AG09309 (cell line): ENCODE results near the gene PDS5A.
"Not testable (repeated sequence)": the region's sequence is repeated elsewhere in the genome, so short reads cannot be mapped to it uniquely, and the experiment has no call there.

Experiments used
- DNase-seq: peaks from one replicate; pipeline ENCODE4 v3.0.0-alpha.2; 2010; ENCODE audit warnings: low read depth
- H3K4me3 ChIP-seq: 2 replicates; pipeline ENCODE4 v1.5.1; 2011; ENCODE audit warnings: mild to moderate bottlenecking, low read depth, low read length, moderate library complexity; ENCODE audit not compliant: control insufficient read depth
- CTCF ChIP-seq: IDR thresholded peaks from 2 replicates; pipeline ENCODE4 v1.5.1; 2011; ENCODE audit warnings: mild to moderate bottlenecking, low read depth, low read length, inconsistent platforms; ENCODE audit not compliant: insufficient read depth, control insufficient read depth; ENCODE audit errors: missing control alignments

The PDS5A gene

GRCh38 chr4:39924014-39924413, 53.7 kb downstream of the PDS5A start:
- H3K4me3 ChIP-seq: no peak overlapping the region
- no peak for DNase-seq
- TF ChIP-seq CTCF: no peak

DNA sequence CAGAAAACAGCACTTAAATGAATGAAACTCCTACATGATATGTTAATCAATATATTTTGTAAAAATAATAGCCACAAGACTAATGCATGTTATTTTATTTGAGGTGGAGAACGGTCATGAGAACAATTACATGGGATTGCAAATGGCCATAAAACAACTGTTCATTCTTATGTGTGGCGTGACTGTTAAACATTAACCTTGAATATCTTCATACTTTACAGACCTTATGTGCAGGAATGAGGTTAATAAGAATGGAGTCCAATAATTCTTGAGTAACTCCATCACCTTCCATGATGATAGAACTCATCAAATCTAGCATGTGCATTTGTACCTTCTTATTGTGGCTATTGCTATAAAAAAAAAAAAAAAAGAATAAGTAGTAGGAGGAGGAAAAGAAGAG, 55.3 kb downstream of the PDS5A start:
- no peak for DNase-seq
- no peak overlapping the region for H3K4me3 ChIP-seq
- no peak for TF ChIP-seq CTCF

DNA sequence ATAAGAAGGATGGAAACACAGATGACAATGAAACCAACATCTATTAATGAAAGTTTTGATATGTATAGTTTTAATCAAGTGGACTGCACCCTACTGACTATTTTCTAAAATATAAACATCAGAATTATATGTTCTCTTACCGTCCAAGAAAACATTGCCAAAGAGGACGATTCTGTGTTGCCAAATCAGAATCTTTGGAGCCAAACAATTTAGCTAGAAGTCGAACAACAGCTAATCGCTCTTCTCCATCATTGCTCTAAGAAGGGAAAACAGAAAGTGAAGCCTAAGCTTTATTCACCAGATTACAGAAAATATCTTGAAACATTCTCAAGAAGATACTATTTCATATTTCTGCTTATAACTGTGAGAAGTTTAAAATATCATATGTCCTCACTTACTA, 64.2 kb downstream of the PDS5A start:
- no peak for TF ChIP-seq CTCF
- H3K4me3 ChIP-seq: no peak overlapping the region
- DNase-seq: no peak

- no peak for TF ChIP-seq CTCF
- DNase-seq: no peak
- no peak overlapping the region for H3K4me3 ChIP-seq
These were observed 67.6 kb downstream of the PDS5A start for GRCh38 chr4:39910064-39910463.

GRCh38 chr4:39908284-39908683, 69.4 kb downstream of the PDS5A start:
- no peak for TF ChIP-seq CTCF
- H3K4me3 ChIP-seq: no peak overlapping the region
- DNase-seq: no peak

GRCh38 chr4:39905656-39906055, 72.1 kb downstream of the PDS5A start:
- no peak for DNase-seq
- no peak for TF ChIP-seq CTCF
- no peak overlapping the region for H3K4me3 ChIP-seq

DNA sequence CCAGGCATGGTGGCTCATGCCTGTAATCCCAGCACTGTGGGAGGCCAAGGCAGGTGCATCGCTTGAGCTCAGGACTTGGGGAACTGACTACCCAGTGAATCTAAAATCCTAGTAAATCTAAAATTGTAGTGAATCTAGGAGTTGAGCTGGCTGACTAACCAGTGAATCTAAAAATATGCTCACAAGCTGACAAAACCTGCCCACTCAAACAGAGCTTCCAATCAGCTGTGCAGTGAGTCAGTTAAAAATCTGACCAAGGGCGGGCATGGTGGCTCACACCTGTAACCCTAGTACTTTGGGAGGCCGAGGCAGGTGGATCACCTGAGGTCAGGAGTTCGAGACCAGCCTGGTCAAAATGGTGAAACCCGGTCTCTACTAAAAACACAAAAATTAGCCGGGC, 72.7 kb downstream of the PDS5A start:
- H3K4me3 ChIP-seq, DNase-seq: not testable (repeated sequence)

GRCh38 chr4:39900966-39901365, 76.7 kb downstream of the PDS5A start:
- no peak overlapping the region for H3K4me3 ChIP-seq
- no peak for DNase-seq
- no peak for TF ChIP-seq CTCF
